Adrenal gland (tissue), 5 donors: Measurements from ENCODE around the gene PDRG1.

Experiments used
- CTCF ChIP-seq, 6 experiments: fragments of 450-650 bp in 4 of 6; fragments of 200-600 bp in 2 of 6; sonication (generic) in 1 of 6; IDR thresholded peaks; 1 replicate in 5 of 6; 2 replicates in 1 of 6; pipeline versions ENCODE4 v1.5.1 to v1.8.0; 2016 to 2021; ENCODE audit warnings: antibody characterized with exemption in 6 of 6, mild to moderate bottlenecking in 2 of 6, moderate library complexity in 1 of 6
- POLR2A ChIP-seq, 2 donors: fragments of 450-650 bp; IDR thresholded peaks; one replicate each; pipeline ENCODE4 v1.6.1; 2017; ENCODE audit warnings: antibody characterized with exemption in 2 of 2, mild to moderate bottlenecking in 2 of 2, moderate library complexity in 1 of 2
- donor health status: DM: no; HTN: no; CAD: no.

DNA sequence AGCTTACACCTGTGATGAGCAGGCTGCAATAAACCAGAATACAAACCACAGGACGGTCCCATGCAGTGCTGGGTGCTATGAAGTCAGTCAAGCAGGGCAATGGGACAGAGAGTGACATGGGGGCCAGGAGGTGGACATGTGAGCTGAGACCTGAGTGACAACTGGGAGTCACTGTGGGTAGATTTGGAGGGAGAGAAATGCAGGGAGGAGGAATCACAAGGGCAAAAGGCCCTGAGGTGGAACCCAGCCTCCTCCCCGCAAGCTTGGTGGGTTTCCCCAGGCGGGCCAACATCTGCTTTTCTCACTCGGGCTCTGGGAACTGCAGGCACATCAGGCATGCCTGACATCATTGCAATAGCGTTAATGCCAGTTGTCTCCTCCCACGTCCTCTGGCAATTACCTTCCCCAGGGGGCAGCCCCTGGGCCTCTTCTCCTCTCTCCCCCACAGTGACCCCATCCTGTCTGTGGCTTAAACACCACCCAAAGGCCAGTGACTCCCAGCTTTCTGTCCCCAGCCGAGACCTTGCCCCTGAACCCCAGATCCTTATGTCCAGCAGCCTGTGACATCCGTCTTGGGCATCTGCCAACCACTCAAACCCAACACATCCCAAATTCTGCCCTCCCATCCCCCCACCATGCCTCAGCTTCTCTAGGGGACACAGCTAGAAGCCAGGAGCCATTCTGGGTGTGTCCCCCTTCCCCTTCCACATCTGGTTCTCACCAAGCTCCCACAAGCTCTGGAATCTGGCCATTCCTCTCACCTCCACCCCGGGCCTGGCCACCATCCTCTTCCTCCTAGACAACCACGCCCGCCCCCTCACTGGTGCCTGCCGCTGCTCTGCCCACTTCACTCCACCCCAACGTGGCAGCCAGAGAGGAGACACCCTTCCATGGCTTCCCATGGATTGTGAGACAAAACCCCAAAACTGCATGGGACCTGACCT, 28.2 kb downstream of the PDRG1 start:
- no peak for TF ChIP-seq CTCF (IDR thresholded peaks at IDR 0.05)
- TF ChIP-seq POLR2A (IDR thresholded peaks at IDR 0.05): no peak
